Karpas-422 (cell line): ENCODE data around the gene ZDHHC3. TPM values are rescaled to one million over a fixed set of nuclear protein-coding genes. Genes with fewer than 3 reads are reported as not detected.

ENCODE experiments used
- DNase-seq: peaks from one replicate; pipeline ENCODE4 v3.0.0-alpha.2; 2015
- H2AFZ ChIP-seq: fragments of 200-600 bp; sonication (generic); 2 replicates; pipeline ENCODE4 v1.6.1; 2014; ENCODE audit warnings: antibody characterized with exemption, low read length, mixed read lengths
- H3K27ac ChIP-seq: fragments of 200-600 bp; sonication (generic); 2 replicates; pipeline ENCODE4 v1.5.1; 2014; ENCODE audit warnings: mild to moderate bottlenecking, low read length, moderate library complexity
- H3K27me3 ChIP-seq: fragments of 200-600 bp; sonication (generic); 2 replicates; pipeline ENCODE4 v1.6.1; 2014; ENCODE audit warnings: low read length, mixed read lengths
- H3K36me3 ChIP-seq: fragments of 200-600 bp; sonication (generic); 2 replicates; pipeline ENCODE4 v1.6.1; 2014; ENCODE audit warnings: low read length, mixed read lengths; ENCODE audit not compliant: insufficient read depth
- H3K4me1 ChIP-seq: fragments of 200-600 bp; sonication (generic); 2 replicates; pipeline ENCODE4 v1.6.1; 2014; ENCODE audit warnings: mild to moderate bottlenecking, low read length, mixed read lengths
- H3K4me2 ChIP-seq: fragments of 200-600 bp; sonication (generic); 2 replicates; pipeline ENCODE4 v1.6.1; 2014; ENCODE audit warnings: low read length, low read depth, mild to moderate bottlenecking; ENCODE audit not compliant: poor library complexity, severe bottlenecking
- H3K4me3 ChIP-seq: fragments of 200-600 bp; sonication (generic); 2 replicates; pipeline ENCODE4 v1.5.1; 2014; ENCODE audit warnings: mild to moderate bottlenecking, antibody characterized with exemption, low read length, mixed read lengths
- H3K79me2 ChIP-seq: fragments of 200-600 bp; sonication (generic); 2 replicates; pipeline ENCODE4 v1.6.1; 2014; ENCODE audit warnings: mild to moderate bottlenecking, low read length, mixed read lengths
- H3K9ac ChIP-seq: fragments of 200-600 bp; sonication (generic); 2 replicates; pipeline ENCODE4 v1.6.0; 2014; ENCODE audit warnings: low read length
- H3K9me2 ChIP-seq: fragments of 200-600 bp; sonication (generic), shearing (Covaris generic); replicated peaks from 2 replicates; pipeline ENCODE4 v1.6.0; 2014; ENCODE audit warnings: mild to moderate bottlenecking, low read length, moderate library complexity; ENCODE audit not compliant: insufficient read depth
- H3K9me3 ChIP-seq: fragments of 300-700, 200-600 bp; sonication (generic); 2 replicates; pipeline ENCODE4 v1.6.1; 2014; ENCODE audit warnings: low read length, mixed read lengths
- H4K20me1 ChIP-seq: fragments of 200-600 bp; sonication (generic); 2 replicates; pipeline ENCODE4 v1.6.1; 2014; ENCODE audit warnings: mild to moderate bottlenecking, antibody characterized with exemption, low read length, low read depth; ENCODE audit not compliant: insufficient read depth
- total RNA-seq: library from RNA; depleted of rRNA; stranded (reverse); fragments of >200 nt; shearing (Covaris generic); gene quantifications from 2 replicates; pipeline ENCODE4 v1.2.3, GENCODE V29; 2014; ENCODE audit warnings: low replicate concordance; rRNA removed

Gene ZDHHC3
- total RNA-seq, 1 experiment from 2014 or later: 70.9 TPM

GRCh38 chr3:44877333-44877732 is 98.6 kb downstream of the ZDHHC3 start:
- Histone ChIP-seq H3K36me3 (no peaks in the 10 kb centered on the region), H2AFZ (no peak overlapping the region), H3K27me3 (no peaks in the 10 kb centered on the region), H3K9me3 (no peaks in the 10 kb centered on the region), H3K4me3 (no peak overlapping the region), H3K4me1 (0 out of 2 replicates have a peak, but pooled peaks cover 4% of the 10 kb centered on the region), H3K9me2 (no peaks in the 10 kb centered on the region), H3K9ac (no peak overlapping the region), H3K27ac (no peak overlapping the region), H4K20me1 (no peaks in the 10 kb centered on the region), H3K4me2 (no peak overlapping the region), H3K79me2 (no peaks in the 10 kb centered on the region)
- DNase-seq: no peak

DNA sequence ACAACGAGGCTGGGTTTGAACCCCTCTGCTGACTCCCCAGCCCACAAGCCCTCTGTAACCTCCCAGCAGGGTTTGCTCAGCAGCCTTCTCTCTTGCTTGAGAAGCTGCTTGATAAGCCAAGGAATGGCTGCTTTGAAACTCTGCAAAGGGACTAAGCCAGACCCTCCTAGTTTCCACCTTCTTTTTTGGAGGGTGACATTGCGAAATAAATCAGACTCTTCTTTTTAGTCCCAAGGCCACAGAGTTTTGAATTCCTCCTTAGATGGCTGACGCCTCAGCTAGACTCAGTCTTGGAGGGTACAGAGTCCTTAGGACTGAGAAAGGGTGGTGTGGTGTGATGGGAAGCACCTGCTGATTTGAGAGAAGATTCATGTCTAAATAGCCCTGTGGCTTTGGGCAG is 100.4 kb downstream of the ZDHHC3 start:
- no peak for DNase-seq
- Histone ChIP-seq H3K27ac (no peak overlapping the region), H3K36me3 (no peaks in the 10 kb centered on the region), H3K9ac (no peak overlapping the region), H3K27me3 (no peaks in the 10 kb centered on the region), H3K9me3 (no peaks in the 10 kb centered on the region), H3K4me1 (0 out of 2 replicates have a peak, but pooled peaks cover 4% of the 10 kb centered on the region), H3K4me2 (no peak overlapping the region), H4K20me1 (no peaks in the 10 kb centered on the region), H2AFZ (no peak overlapping the region), H3K4me3 (no peak overlapping the region), H3K79me2 (no peaks in the 10 kb centered on the region), H3K9me2 (no peaks in the 10 kb centered on the region)

Other genes starting within 250 kb of the ZDHHC3 start
- gene ZNF501, start 246.5 kb downstream of the ZDHHC3 start, total RNA-seq: 2.3 and 8.8 TPM in 2 replicates
- gene KIAA1143, start 214.6 kb downstream of the ZDHHC3 start, total RNA-seq: 13.2 and 28.8 TPM in 2 replicates
- gene KIF15, start 214.4 kb downstream of the ZDHHC3 start, total RNA-seq: 15.2 and 27.1 TPM in 2 replicates
- 19.2 and 42.1 TPM in 2 replicates for gene TMEM42, start 114.3 kb downstream of the ZDHHC3 start, total RNA-seq
- gene TGM4, start 101.6 kb downstream of the ZDHHC3 start, total RNA-seq: not detected in 2 replicates
- 67.1 and 78.6 TPM in 2 replicates for gene EXOSC7, start 70 bp upstream of the ZDHHC3 start, total RNA-seq
- not detected in 2 replicates for gene CLEC3B, start 50.1 kb upstream of the ZDHHC3 start, total RNA-seq
- gene CDCP1, start 170.2 kb upstream of the ZDHHC3 start, total RNA-seq: not detected in 2 replicates